GM18507 (cell line): ENCODE data around the gene ATXN1.
A peak's percentile ranks its signal among the peaks of the same experiment; 100 is the strongest.

ENCODE experiments used
- DNase-seq: peaks from one replicate; pipeline ENCODE4 v3.0.0; 2011; ENCODE audit warnings: low read depth; ENCODE audit not compliant: insufficient read length; ENCODE audit errors: extremely low spot score
- FAIRE-seq: peaks from 2 replicates; lab custom pipeline; 2011; peaks lifted over from hg19 to GRCh38; lab: Jason Lieb, UNC

ATXN1 gene

DNA sequence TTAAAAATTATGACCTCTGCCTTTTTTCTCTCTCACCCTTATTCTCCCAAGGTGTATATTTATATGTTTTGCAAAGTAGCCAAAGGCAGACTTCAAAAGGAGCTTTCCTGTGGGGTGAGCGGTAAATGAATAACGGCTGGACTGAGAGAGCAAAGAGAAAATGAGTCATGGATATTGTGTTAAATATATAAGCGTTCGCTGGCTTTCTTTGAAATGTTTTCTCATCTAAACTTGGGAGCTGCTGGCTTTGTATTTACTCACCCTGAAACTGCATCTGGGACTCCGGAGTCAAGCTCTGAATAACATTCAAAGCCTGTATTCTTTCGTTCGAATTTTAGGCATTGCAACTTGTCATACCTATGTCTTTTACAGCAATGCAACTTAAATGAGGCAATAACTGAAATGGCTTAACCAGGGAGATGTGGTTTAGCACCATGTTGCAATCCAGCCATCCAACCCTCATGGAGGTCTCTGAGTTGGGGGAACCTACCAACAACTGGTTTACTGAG is 32.0 kb downstream of the ATXN1 start:
- peak; percentile 42 for FAIRE-seq

DNA sequence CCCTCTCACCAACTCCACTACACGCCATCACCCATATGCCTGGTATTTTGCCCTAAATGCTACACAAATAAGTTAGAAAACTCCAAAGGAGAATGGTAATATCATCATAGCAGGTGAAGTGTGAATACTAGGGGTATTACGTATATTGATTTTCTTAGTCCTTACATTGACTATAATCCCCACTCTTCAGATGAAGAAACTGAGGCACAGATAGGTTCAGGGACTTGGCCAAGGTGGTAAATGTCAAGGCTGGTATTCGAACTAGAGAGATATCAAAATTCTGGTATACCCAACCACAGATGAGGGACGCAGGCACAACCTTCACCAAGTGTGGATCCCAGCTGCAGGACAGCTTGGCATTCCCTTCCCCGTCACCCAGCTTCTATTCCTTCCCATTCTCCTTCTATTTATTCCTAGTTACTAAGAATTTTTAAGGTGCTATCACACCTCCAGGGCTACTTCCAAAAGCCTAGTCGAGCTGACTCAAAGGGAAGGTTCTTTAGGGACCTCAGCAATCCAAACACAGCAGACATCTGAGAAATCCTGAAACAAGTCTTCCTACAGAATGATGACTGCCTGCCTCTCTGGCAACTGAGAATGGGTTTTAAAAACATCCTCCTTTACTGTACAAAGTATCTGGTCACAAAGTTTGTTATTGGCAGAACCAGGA is 32.6 kb downstream of the ATXN1 start:
- no peak for FAIRE-seq
- DNase-seq: no peak

More for the DNA sequence above, 32.0 kb downstream of the ATXN1 start:
- DNase-seq: no peak

DNA sequence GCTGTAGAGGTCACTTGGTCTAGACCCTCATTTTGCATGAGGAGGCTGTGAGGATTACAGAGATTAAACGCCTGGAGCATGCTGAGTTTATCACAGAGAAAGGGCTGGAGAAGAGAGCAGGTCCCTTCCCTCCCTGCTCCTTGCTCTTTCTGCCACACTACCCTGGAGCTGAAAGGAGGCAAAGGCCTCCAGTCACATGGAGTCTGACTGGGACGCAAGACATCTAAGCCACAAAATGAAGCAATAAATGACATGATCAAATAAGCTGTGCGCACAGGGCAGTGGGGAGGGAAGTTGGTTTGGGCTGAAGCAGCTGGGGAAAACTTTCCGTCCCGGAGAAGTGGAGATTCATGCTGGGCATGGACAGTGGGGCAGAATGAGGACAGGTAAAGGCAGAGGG is 33.3 kb downstream of the ATXN1 start:
- DNase-seq (no peak), FAIRE-seq (no peak)

DNA sequence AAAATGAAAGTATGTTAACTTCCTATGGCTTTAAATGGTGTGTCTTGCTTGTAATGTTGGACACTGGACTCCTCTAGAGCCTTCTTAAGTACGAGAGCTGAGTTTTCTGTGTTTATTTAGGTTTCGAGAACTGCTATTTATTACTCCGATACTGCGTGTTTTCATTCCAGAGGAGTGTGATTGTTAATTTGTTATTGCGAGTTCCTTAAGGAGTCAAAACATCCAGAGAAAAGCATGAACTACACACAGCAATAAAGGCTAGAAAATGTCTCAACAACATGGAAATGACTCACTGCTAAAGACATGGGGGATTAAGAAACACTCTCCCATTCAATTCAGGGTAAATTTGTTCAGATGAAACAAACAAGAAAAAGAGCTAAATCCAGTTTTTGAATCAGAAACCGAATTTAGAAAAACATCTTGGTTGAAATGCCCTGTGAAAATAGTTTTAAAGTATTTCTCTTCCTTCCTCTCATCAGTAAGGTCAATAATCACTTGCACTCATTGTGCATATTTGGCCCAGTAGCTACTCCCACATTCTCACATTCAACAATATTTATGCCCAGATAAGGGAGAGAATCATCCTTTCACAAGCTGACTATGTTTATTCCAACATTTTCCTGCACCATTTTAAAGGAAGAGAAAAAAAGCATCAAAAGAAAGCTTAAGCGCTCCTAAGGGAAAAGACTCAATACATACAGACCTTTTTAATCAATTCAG is 36.0 kb downstream of the ATXN1 start:
- FAIRE-seq: no peak

DNA sequence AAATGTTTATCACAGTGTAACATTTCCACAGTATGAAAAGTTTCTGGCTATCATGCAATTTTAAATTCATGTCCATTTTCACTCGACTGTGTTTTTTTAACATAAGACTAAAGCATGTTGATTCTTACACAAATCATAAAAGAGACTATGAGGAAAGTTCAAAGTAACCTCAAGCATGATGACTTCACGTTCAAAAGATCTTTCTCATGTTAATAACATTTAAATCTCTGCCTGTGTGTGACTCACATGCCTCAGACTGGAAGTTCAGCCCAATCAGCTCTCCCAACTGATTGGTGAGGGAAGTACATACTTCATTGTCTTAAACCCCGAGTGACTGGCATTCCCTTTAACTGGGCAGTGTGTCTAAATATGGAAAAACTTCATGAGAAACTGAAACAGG is 37.4 kb downstream of the ATXN1 start:
- no peak for DNase-seq
- FAIRE-seq: no peak

More for the DNA sequence above, 36.0 kb downstream of the ATXN1 start:
- no peak for DNase-seq

DNA sequence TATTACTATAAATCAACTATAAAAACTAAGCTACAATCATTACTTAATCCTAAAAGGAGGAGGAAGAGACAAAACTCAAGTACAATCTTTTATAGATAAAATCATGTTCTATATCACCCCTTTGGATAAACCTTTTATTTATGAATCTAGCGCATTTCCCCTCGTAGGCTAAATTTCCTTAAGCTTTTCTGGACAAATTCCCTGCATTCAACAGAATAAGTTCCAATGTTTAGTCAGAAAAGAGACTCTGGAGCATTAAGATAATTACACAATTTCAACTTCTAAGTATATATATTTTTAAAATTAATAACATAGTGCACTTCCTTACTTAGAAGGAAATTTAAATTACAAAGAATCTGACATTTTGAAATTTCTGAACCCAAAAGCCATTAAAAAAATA is 37.9 kb downstream of the ATXN1 start:
- DNase-seq (no peak), FAIRE-seq (no peak)

DNA sequence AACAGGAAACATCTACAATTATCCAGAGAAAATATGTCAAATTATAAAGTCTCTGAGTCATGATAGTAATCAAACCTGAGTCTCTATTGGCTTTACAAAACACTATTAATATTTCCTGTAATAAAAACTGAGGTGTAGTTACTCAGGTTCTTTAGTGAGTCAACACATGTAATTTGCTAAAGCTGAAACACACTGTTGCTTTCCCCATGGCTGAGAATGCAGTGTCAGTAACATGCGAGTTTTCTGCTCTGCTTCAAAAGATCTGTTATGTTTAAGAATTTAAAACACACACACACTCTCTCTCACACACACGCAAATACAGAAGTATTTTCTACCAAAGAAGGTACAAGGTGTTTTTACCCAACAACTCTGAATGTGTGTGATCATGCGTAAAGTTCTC is 38.6 kb downstream of the ATXN1 start:
- no peak for FAIRE-seq
- no peak for DNase-seq

DNA sequence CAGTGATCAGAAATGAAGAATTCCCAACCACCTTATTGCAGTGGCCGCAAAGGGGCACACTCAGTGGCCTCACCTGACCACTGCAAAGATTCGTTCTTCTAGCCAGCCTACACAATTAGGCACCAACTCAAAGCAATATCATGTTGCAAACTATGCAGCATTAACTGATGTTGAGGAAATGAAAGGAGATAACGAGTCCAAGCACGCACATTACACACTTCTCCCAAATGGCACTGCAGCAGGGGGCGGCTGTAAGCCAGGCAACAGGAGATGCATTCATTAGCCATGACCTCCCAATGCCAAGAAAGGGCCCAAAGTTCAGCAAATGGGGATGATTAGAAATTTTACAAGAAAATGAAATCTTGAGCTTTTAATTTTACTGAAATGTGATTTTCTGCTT is 39.3 kb downstream of the ATXN1 start:
- no peak for DNase-seq

DNA sequence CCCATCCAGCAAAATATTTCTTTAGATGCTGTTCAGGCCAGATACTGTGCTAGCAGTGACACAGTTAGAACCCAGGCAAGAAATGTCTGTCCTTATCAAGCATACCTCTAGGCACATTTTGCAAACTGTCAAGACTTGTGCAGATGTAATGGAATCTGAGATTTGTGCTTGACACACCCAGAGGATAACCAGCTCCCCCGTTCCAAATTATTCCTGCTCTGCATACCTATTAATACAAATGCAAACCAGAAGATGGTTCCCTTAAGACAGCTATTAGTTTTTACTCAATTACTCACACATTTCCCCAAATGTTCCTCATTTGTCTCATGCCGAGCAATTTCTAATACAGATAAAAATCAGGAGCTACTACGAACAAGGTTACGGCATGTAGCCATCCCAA is 40.4 kb downstream of the ATXN1 start:
- FAIRE-seq (no peak), DNase-seq (no peak)

More for the DNA sequence above, 39.3 kb downstream of the ATXN1 start:
- FAIRE-seq: no peak

DNA sequence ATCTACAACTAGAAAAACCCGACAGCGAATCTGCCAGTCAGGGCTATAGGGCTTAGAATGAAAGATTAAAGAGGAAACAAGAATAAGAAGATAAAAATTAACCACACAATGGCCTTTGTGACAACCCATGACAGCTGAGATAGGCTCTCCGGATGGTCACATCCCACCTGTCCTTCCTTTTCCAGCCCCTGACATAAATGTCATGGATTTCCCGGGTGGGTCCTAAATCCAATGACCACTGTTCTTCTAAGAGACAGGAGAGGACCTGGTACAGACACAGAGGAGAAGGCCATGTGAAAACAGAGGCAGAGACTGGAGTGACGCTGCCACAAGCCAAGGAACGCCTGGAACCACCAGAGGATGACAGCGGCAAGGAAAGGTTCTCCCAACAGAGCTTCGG is 41.8 kb downstream of the ATXN1 start:
- DNase-seq (no peak), FAIRE-seq (no peak)

DNA sequence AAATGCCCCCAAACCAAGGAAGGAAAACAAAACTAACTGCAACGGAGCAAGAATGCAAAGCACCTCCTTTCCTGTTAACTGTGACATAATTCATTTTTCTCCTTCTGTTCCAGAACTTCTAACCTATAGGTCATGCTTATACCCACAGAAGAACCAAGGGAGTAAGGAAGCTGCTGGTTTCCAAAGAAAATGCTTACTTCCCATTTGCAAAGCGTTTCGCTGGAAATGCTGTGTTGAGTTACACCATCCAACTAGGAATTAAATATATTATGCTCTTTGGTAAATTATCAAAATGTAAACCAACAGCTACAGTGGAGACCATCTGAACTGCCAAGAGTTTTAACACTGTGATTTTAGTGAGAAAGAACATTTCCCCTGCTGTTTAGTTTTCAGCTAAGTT is 42.9 kb downstream of the ATXN1 start:
- no peak for FAIRE-seq
- no peak for DNase-seq

DNA sequence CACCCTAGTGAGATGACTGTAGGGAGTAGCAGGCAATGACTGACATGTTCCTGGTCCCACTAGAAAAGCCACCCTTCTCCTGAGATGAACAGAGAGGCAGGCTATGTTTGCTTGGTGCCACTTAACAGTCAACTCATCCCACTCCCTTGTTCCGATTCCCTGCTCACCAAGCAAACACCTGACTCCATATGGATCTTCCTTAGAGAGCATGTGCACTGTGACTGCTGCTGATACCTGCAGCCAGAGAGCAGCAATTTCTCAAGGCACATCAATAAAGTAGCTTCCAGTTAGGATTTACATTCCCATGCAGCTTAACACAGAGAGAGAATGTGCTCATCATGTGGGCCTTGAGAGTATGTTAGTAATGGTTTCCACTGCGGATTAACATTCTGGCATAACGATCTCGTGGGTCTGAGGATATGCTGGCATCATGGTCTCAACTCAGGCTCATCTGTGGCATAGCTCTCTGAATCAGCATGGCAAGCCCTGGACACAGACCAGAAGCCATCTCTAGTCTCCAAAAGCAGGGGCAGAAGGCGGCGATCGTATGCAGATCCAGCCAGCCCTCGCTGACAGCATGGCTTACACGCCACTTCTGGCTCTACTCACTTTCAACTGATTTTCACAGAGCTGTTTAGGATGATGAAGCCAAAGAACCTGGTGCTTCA is 43.9 kb downstream of the ATXN1 start:
- DNase-seq (no peak), FAIRE-seq (no peak)

DNA sequence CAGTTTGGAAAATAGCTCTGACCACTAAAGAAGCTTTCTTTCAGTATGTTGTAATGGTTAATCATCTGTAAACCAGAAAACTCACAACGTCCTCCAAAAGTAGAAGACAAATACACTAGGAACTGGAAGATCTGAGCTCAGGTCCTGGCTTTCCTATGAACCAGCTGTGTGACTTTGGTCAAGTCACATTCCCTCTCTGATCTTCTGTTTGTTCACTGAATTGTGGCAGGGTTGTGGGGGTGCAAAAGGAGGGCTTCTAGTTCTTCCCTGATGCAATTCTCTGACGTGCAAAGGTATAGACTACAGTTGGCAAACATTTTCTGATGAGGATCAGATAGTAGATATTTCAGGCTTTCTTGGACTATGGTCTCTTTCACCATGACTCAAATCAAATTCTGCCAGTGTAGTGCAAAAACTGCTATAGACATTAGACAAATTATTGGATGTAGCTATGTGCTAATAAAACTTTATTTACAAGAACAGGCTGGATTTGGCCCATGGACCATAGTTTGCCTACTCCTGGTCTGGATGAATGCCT is 44.9 kb downstream of the ATXN1 start:
- FAIRE-seq: no peak
- no peak for DNase-seq

DNA sequence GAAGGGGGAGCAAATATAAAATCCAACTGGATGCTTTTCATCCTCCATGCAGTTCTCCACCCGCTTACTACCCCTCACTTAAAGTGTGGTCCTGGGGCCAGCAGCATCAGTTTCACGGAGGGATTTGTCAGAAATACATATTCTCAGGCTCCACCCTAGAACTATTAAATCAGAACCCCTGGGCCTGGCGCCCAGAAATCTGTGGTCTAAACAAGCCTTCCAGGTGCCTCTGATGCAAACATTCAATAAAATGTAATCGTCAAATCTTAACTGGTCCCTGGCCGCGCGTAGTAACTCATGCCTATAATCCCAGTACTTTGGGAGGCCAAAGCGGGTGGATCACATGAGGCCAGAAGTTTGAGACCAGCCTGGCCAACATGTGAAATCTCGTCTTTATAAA is 47.7 kb downstream of the ATXN1 start:
- FAIRE-seq: no peak

DNA sequence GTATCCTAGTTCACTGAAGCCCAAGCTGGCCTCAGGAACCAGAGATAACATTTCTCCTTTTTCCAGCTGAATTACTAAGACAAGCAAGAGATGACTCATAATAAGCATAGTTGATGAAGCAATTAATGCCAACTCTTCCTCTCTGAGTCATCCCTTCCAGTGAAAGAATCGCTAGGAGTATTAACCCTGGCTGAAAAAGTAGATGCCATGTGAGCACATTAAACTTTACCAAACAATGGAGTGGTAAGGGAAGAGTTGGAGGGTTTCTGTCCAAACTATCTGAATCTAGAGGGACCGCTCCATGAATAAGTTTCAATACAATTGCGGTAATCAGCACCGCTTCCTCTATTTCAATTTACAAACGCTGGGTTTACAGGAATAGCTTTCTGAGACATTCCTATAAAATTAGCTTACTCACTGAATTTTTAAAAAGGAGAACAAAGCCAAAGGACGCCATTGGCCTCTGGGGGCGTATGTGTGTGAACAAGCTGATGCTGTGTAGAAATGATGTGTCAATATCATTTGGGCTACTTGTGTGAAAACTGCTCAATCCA is 48.3 kb downstream of the ATXN1 start:
- no peak for DNase-seq
- peak; percentile 49 for FAIRE-seq

More for the DNA sequence above, 47.7 kb downstream of the ATXN1 start:
- no peak for DNase-seq

DNA sequence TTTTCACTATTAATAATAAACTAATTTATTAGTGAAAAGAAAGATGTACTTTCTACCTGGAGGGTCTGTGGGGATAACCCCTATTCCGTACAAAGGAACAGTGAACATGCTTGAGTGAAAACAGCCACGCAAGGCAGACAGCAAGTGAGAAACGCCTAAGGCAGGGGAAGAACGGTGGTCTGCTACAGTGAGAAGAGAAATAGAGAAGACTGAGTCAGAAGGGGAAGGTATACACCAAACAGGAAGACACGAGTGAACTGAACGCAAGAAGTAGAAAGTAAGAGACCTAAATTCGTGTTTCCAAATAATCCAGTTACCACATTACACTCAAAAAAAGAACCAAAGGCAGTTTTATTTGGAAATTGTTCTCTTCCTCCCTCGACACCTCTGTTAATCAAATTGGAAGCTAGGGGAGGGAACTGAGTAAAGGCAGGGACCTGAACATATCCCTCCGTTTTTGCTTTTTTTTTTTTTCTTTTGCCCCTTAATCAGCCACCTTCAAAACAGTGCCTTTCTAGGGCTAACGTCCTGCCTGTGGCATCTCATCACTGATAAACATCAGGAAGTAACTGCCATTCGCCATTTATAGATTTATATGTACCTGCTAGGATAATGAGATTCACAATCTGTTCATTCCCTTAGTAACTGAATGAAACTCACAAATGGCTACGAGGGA is 48.9 kb downstream of the ATXN1 start:
- FAIRE-seq: peak; percentile 60
- DNase-seq: no peak

DNA sequence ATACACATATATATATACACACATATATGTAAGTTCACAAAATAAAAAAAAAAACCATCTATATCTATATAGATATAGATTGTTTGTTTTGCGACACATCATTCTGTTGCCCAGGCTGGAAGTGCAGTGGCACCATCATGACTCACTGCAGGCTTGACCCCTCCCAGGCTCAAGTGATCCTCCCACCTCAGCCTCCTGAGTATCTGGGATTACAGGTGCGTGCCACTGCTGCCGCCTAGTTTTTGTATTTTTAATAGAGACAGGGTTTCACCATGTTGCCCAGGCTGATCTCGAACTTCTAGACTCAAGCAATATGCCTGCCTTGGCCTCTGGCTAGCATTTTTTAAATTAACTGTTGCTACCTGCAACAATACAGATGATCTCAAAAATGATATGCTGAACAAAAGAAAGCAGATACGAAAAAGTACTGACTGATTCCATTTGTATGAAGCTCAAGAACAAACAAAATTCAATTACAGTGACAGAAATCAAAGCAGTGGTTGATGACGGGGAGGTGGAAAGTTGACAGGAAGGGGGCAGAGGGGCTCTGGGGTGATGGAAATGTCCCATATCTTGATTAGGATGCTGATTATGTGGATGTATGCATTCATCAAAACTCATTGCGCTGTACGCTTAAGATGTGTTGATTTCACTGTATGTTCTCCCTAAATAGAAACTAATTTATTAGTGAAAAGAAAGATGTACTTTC is 49.6 kb downstream of the ATXN1 start:
- DNase-seq: no peak

DNA sequence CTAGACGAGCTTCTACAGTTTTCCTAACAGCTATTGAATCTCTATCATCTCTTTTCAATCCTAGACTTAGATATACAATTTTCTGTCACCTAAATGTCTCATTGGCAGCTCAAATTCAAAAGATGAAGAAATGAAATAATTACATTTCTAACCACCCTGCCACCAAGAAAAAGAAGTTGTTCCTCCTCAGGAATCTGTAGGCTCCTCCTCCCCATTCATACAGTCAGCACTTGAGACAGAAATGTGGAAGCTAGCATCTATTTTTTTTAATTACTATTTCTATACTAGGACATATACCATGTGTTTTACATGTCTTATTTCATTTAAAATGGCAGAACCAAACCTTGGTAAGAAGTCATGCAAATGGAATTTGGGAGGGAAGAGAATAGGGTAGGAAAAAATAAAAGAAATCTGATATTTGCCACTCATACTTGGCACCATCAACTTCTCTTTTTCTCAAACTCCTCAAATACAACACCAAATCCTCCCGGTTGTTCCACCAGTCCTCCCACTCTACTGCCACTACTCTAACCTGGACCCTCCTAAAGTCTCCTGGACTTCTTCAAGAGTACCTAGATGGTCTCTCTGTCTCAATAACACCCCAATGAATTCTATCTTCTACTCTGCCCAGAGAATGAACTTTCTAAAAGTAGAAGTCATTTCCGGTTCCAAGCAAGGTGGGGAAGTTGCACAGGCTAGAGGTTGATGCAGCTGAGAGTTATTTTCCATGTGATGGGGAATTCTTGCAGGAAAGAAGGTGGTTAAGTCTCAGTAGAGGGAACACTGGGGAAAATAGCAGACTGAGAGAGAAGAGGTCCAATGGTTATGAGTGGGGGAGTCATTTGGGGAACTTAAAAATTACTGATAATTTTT is 54.1 kb downstream of the ATXN1 start:
- FAIRE-seq (peak; percentile 90), DNase-seq (no peak)

More for the DNA sequence above, 49.6 kb downstream of the ATXN1 start:
- FAIRE-seq: peak; percentile 66
